22Rv1 (cell line): ENCODE results near the gene CNTN4.

ENCODE experiments used
- ZFX ChIP-seq: fragments of 450-650 bp; IDR thresholded peaks from 2 replicates; pipeline ENCODE4 v1.6.1; 2017; ENCODE audit warnings: antibody characterized with exemption, borderline replicate concordance
- TF ChIP-seq, protein P1 (sequence below): fragments of 450-650 bp; IDR thresholded peaks from 2 replicates; pipeline ENCODE4 v1.5.1; 2017; ENCODE audit warnings: mild to moderate bottlenecking

DNA sequence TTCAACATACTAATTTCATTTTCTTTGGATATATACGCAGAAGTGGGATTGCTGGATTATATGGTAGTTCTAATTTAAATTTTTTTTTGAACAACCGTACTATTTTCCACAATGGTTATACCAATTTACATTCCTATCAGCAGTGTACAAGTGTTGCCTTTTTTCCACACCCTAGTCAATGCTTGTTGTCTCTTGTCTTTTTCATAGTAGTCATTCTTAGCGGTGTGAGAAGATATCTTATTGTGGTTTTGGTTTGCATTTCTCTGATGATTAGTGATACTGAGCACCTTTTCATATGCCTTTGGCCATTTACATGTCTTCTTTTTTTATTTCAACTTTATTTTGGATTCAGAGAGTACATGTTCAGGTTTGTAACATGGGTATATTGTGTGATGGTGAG is 858.4 kb downstream of the CNTN4 start:
- TF ChIP-seq, protein P1, sequence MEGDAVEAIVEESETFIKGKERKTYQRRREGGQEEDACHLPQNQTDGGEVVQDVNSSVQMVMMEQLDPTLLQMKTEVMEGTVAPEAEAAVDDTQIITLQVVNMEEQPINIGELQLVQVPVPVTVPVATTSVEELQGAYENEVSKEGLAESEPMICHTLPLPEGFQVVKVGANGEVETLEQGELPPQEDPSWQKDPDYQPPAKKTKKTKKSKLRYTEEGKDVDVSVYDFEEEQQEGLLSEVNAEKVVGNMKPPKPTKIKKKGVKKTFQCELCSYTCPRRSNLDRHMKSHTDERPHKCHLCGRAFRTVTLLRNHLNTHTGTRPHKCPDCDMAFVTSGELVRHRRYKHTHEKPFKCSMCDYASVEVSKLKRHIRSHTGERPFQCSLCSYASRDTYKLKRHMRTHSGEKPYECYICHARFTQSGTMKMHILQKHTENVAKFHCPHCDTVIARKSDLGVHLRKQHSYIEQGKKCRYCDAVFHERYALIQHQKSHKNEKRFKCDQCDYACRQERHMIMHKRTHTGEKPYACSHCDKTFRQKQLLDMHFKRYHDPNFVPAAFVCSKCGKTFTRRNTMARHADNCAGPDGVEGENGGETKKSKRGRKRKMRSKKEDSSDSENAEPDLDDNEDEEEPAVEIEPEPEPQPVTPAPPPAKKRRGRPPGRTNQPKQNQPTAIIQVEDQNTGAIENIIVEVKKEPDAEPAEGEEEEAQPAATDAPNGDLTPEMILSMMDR = no peak
- TF ChIP-seq ZFX = no peak
